HG02973 (cell line): ENCODE data around the gene KIF19.

ENCODE experiments used
- ATAC-seq: cut with Tn5 transposase; IDR thresholded peaks from one replicate; pipeline ENCODE4 v1.9.1; 2021; ENCODE audit warnings: moderate library complexity; ENCODE audit not compliant: unreplicated experiment

The KIF19 gene

GRCh38 chr17:74303305-74303704 is 22.7 kb upstream of the KIF19 start:
- ATAC-seq = no peak

GRCh38 chr17:74304184-74304583 is 21.8 kb upstream of the KIF19 start:
- no peak for ATAC-seq

GRCh38 chr17:74305865-74306654 is 20.0 kb upstream of the KIF19 start:
- no peak for ATAC-seq

GRCh38 chr17:74307984-74308773 is 17.8 kb upstream of the KIF19 start:
- ATAC-seq = no peak

GRCh38 chr17:74309902-74310301 is 16.1 kb upstream of the KIF19 start:
- ATAC-seq = no peak

GRCh38 chr17:74314877-74315276 is 11.1 kb upstream of the KIF19 start:
- no peak for ATAC-seq

GRCh38 chr17:74316220-74316619 is 9.8 kb upstream of the KIF19 start:
- ATAC-seq = no peak

GRCh38 chr17:74317071-74317470 is 9.0 kb upstream of the KIF19 start:
- no peak for ATAC-seq

GRCh38 chr17:74318391-74318790 is 7.6 kb upstream of the KIF19 start:
- ATAC-seq = no peak

- ATAC-seq = no peak
Observed at GRCh38 chr17:74324521-74324920, 1.5 kb upstream of the KIF19 start.

- ATAC-seq = no peak
Observed at GRCh38 chr17:74325376-74325742, 667 bp upstream of the KIF19 start.

GRCh38 chr17:74326506-74326905 is 480 bp downstream of the KIF19 start:
- ATAC-seq = no peak

- no peak for ATAC-seq
Observed at GRCh38 chr17:74328487-74328886, 2.5 kb downstream of the KIF19 start.

GRCh38 chr17:74329378-74329777 is 3.4 kb downstream of the KIF19 start:
- no peak for ATAC-seq

GRCh38 chr17:74330446-74330845 is 4.4 kb downstream of the KIF19 start:
- no peak for ATAC-seq

- no peak for ATAC-seq
Observed at GRCh38 chr17:74332017-74332650, 6.1 kb downstream of the KIF19 start.

GRCh38 chr17:74332763-74333283 is 6.8 kb downstream of the KIF19 start:
- ATAC-seq = no peak

- no peak for ATAC-seq
Observed at GRCh38 chr17:74334393-74335039, 8.5 kb downstream of the KIF19 start.

- no peak for ATAC-seq
Observed at GRCh38 chr17:74335529-74336062, 9.6 kb downstream of the KIF19 start.

GRCh38 chr17:74336307-74336706 is 10.3 kb downstream of the KIF19 start:
- no peak for ATAC-seq
